ENCODE results near the gene QTRT2.

QTRT2 gene

DNA sequence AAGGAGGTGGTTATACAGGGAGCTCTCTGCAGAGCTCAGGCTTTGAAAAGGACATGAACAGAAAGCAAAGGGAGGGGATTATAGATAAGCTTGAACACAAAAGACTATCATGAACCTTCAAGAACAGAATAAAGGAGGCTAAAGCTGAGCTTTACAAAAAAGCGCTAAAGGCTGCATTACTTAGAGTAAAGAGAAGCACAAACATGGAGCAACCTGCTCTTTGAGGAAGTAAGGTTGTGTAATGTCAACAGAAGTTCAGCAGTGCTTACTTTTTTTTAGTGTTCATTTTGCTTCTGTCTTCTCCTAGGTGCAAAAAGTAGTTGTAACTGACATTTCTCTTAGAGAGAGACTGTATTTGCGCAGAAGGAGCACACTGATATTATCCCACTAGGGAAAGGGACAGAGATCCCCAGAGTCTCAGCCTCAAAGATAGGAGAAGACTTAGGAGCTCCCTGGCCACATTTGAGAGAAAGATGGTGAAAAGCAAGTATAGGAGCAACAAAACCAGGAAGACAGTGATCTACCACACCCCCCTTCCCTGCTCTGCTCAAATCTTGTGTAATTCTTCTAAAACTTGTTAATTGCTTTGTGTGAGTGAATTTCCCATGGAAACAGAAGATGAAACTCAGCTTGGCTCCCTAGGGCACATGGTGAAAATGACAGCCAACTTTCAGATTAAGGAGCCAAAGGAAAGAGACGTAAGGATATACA is 54.7 kb downstream of the QTRT2 start:
- H3K9ac ChIP-seq (ENCODE audit: low read length), result no peak overlapping the region
- no peak overlapping the region for H3K4me3 ChIP-seq (ENCODE audit: low read length)
- H3K4me1 ChIP-seq (ENCODE audit: control insufficient read depth, insufficient read depth, low read length), result no peaks in the 10 kb centered on the region
- H3K27me3 ChIP-seq (ENCODE audit: control insufficient read depth, insufficient read depth, low read length), result no peaks in the 10 kb centered on the region
- no peak overlapping the region for H3K27ac ChIP-seq (ENCODE audit: low read depth, low read length)
- H3K36me3 ChIP-seq (ENCODE audit: control insufficient read depth, insufficient read depth, low read length), result no peaks in the 10 kb centered on the region

DNA sequence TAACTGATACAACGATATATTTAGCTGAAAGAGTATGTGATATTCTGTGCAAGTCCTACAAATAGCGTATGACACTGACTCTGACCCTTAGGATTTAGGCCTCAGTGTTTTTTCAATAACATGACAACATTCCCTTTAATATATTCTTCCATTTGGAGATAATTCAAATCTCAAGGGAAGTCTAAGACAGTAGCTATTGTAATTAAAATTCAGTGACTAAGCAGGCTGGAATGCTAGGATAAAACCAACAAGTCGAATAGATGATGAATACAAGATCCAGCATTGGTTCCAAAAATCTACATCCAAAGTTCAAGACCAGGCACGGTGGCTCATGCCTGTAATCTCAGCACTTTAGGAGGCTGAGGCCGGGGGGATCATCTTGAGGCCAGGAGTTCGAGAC is 56.2 kb downstream of the QTRT2 start:
- Histone ChIP-seq H3K9ac (ENCODE audit: low read length) (no peak overlapping the region), H3K27ac (ENCODE audit: low read depth, low read length) (no peak overlapping the region), H3K36me3 (ENCODE audit: control insufficient read depth, insufficient read depth, low read length) (no peaks in the 10 kb centered on the region), H3K4me3 (ENCODE audit: low read length) (no peak overlapping the region), H3K4me1 (ENCODE audit: control insufficient read depth, insufficient read depth, low read length) (no peaks in the 10 kb centered on the region), H3K27me3 (ENCODE audit: control insufficient read depth, insufficient read depth, low read length) (no peaks in the 10 kb centered on the region)

DNA sequence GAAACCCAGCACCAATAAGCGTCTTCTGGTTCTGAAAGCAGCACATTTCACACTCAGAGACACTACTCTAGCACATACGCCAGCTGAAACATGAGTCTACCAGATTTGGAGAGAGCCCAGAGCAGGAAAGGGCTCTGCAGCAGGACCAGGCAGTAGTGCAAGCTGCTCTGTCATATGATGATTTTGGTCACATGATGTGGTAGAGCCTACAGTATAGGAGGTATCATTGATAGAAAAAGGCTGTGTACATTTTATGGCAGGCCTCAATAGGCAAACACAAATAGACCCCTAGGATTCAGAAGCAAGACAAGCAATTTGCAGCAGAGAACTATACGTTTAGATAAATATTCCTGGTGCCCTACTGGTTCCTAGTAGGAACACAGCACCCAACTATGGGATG is 58.2 kb downstream of the QTRT2 start:
- H3K9ac ChIP-seq (ENCODE audit: low read length), result no peak overlapping the region
- H3K27ac ChIP-seq (ENCODE audit: low read depth, low read length), result no peak overlapping the region
- no peaks in the 10 kb centered on the region for H3K4me1 ChIP-seq (ENCODE audit: control insufficient read depth, insufficient read depth, low read length)
- H3K27me3 ChIP-seq (ENCODE audit: control insufficient read depth, insufficient read depth, low read length), result no peaks in the 10 kb centered on the region
- H3K36me3 ChIP-seq (ENCODE audit: control insufficient read depth, insufficient read depth, low read length), result no peaks in the 10 kb centered on the region
- H3K4me3 ChIP-seq (ENCODE audit: low read length), result no peak overlapping the region

DNA sequence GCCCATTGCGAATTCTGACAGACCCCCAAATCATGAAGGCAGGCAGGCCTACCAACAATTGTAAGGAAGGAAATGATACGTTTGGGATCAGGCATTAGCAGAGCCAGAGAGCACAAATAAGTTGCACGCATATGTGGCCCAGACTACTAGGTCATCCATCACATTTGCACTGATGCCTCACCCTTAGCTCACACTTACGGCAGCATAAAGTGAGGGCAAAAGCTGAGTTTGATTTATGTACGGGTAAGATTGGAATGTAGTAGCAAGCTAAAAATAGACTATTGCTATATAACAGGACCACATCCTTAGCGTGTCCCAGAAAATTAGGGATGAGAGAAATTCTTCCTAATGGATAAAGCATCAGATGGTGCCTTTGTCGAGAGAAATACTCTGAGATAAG is 58.6 kb downstream of the QTRT2 start:
- no peak overlapping the region for H3K4me3 ChIP-seq (ENCODE audit: low read length)
- H3K27ac ChIP-seq (ENCODE audit: low read depth, low read length), result no peak overlapping the region
- H3K4me1 ChIP-seq (ENCODE audit: control insufficient read depth, insufficient read depth, low read length), result no peaks in the 10 kb centered on the region
- no peaks in the 10 kb centered on the region for H3K27me3 ChIP-seq (ENCODE audit: control insufficient read depth, insufficient read depth, low read length)
- H3K36me3 ChIP-seq (ENCODE audit: control insufficient read depth, insufficient read depth, low read length), result no peaks in the 10 kb centered on the region
- H3K9ac ChIP-seq (ENCODE audit: low read length), result no peak overlapping the region

DNA sequence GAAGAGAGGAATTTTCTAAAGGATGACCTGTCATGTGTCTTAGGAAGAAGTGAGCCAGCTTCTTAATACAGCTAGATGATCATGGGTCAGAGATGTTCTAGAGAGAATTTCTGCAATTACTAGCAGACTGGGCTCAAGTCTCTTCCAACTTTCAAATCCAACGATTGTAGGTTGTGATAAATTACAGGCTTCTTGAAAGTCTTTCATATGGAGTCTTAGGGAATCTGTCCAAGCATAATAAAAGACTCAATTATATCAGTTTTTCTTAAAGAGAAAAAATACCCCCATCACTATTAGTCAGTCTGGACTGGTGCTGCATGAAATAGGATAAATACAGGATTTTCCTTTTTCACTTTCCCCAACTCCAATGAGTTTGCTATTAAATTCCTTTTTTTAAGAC is 63.2 kb downstream of the QTRT2 start:
- no peaks in the 10 kb centered on the region for H3K36me3 ChIP-seq (ENCODE audit: control insufficient read depth, insufficient read depth, low read length)
- no peaks in the 10 kb centered on the region for H3K27me3 ChIP-seq (ENCODE audit: control insufficient read depth, insufficient read depth, low read length)
- no peaks in the 10 kb centered on the region for H3K4me1 ChIP-seq (ENCODE audit: control insufficient read depth, insufficient read depth, low read length)
- H3K27ac ChIP-seq (ENCODE audit: low read depth, low read length), result no peak overlapping the region
- no peak overlapping the region for H3K4me3 ChIP-seq (ENCODE audit: low read length)
- H3K9ac ChIP-seq (ENCODE audit: low read length), result no peak overlapping the region

DNA sequence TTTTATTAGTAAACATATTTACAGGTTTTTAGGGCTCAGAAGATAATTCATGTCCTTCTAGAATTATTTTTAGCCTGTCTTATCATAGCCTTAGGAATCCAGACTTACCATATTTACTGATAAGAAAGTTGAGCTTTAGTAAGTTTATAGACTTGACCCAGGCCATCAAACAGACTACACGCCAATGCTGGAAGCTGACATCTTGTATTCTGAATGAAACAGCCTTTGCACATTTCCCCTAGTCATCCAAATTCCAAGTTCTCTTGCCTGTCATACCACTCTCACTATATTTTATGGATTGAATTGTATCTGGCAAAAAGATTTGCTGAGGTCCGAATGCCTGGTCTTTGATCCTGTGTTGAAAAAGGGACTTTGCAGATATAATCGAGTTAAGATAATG is 63.7 kb downstream of the QTRT2 start:
- no peak overlapping the region for H3K4me3 ChIP-seq (ENCODE audit: low read length)
- H3K27ac ChIP-seq (ENCODE audit: low read depth, low read length), result no peak overlapping the region
- no peaks in the 10 kb centered on the region for H3K4me1 ChIP-seq (ENCODE audit: control insufficient read depth, insufficient read depth, low read length)
- H3K36me3 ChIP-seq (ENCODE audit: control insufficient read depth, insufficient read depth, low read length), result no peaks in the 10 kb centered on the region
- no peak overlapping the region for H3K9ac ChIP-seq (ENCODE audit: low read length)
- no peaks in the 10 kb centered on the region for H3K27me3 ChIP-seq (ENCODE audit: control insufficient read depth, insufficient read depth, low read length)

DNA sequence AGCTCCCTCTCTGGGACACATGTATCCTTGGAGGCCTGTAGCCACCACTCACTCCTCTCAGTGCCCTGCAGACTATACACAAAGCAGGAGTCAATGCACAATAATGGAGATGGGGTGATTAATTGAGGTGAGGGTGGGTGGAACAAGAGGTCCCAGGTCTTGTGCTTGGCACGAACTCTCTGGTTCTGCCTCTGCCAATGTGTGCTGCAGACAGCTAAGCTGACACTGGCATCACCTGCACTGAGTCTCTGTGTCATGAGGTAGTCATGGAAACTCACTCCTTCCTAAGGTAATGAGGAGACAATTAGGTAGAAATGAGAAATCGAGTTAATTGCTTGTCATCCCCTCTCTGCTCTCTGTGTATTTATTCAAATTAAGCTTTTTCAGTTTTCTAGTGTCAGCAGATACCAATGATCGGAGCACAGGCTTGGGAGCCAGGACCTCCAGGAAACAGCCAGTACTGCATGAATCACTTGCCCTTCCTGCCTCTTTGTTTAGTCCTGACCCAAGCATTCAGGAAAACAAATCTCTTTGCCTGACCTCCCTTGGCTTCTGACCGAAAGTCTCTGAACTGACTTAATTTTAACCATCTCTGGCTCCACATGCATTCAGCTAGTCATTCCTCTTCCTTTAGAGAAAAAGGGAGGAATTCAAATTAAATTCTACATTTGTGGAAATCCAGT is 65.6 kb downstream of the QTRT2 start:
- Histone ChIP-seq H3K27me3 (ENCODE audit: control insufficient read depth, insufficient read depth, low read length) (no peaks in the 10 kb centered on the region), H3K9ac (ENCODE audit: low read length) (no peak overlapping the region), H3K27ac (ENCODE audit: low read depth, low read length) (no peak overlapping the region), H3K36me3 (ENCODE audit: control insufficient read depth, insufficient read depth, low read length) (no peaks in the 10 kb centered on the region), H3K4me3 (ENCODE audit: low read length) (no peak overlapping the region), H3K4me1 (ENCODE audit: control insufficient read depth, insufficient read depth, low read length) (no peaks in the 10 kb centered on the region)

DNA sequence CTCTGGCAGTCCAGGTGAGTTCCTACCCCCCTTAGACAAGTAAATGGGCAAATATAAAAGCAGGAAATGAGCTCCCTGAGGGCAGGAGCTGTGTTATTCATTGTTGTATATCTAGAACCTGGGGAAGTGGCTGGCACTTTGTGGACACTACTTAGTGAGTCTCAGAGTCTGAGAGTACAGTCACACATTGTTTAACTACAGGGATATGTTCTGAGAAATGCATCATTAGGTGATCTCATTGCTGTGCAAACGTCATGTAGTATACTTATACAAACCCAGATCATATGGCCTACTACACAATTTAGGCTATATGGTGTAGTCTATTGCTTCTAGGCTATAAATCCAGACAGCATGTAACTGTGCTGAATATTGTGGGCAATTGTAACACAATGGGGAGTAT is 69.9 kb downstream of the QTRT2 start:
- Histone ChIP-seq H3K9ac (ENCODE audit: low read length) (no peak overlapping the region), H3K4me1 (ENCODE audit: control insufficient read depth, insufficient read depth, low read length) (no peaks in the 10 kb centered on the region), H3K4me3 (ENCODE audit: low read length) (no peak overlapping the region), H3K36me3 (ENCODE audit: control insufficient read depth, insufficient read depth, low read length) (no peaks in the 10 kb centered on the region), H3K27me3 (ENCODE audit: control insufficient read depth, insufficient read depth, low read length) (no peaks in the 10 kb centered on the region), H3K27ac (ENCODE audit: low read depth, low read length) (no peak overlapping the region)

DNA sequence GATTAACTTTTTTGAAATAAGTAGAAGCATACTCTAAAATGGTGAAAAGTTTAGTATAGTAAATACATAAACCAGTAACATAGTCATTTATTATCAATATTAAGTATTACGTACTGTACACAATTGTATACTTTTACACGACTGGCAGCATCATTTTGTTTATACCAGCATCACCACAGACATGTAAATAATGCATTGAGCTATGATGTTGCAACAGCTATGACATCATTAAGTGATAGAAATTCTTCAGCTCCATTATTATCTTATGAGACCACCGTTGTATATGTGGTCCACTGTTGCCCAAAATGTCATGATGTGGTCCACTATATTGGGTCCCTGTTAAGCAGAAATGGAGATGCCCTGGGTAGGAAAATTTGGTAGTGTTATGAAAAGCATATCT is 71.0 kb downstream of the QTRT2 start:
- Histone ChIP-seq H3K4me3 (ENCODE audit: low read length) (no peak overlapping the region), H3K27ac (ENCODE audit: low read depth, low read length) (no peak overlapping the region), H3K27me3 (ENCODE audit: control insufficient read depth, insufficient read depth, low read length) (no peaks in the 10 kb centered on the region), H3K4me1 (ENCODE audit: control insufficient read depth, insufficient read depth, low read length) (no peaks in the 10 kb centered on the region), H3K36me3 (ENCODE audit: control insufficient read depth, insufficient read depth, low read length) (no peaks in the 10 kb centered on the region), H3K9ac (ENCODE audit: low read length) (no peak overlapping the region)

DNA sequence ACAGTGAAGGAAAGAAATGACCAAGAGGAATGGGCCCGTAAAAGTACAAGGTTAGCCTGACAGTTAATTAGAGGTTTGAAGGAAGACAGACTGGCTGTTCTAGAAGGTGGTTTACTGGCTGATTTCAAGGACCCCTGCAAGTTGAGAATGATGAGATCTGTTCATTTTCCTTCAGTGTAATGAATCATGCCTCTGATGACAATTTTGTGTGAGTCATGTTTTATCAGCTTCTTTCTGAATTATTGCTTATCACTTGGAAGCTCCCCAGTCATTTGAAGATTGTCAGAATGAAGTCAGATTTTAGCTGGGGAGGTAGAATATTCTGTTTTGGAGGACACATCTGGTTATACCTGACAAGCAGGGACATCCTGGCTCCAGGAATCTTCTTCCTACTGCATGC is 71.7 kb downstream of the QTRT2 start:
- no peaks in the 10 kb centered on the region for H3K27me3 ChIP-seq (ENCODE audit: control insufficient read depth, insufficient read depth, low read length)
- no peaks in the 10 kb centered on the region for H3K36me3 ChIP-seq (ENCODE audit: control insufficient read depth, insufficient read depth, low read length)
- H3K9ac ChIP-seq (ENCODE audit: low read length), result no peak overlapping the region
- no peaks in the 10 kb centered on the region for H3K4me1 ChIP-seq (ENCODE audit: control insufficient read depth, insufficient read depth, low read length)
- no peak overlapping the region for H3K4me3 ChIP-seq (ENCODE audit: low read length)
- H3K27ac ChIP-seq (ENCODE audit: low read depth, low read length), result no peak overlapping the region

DNA sequence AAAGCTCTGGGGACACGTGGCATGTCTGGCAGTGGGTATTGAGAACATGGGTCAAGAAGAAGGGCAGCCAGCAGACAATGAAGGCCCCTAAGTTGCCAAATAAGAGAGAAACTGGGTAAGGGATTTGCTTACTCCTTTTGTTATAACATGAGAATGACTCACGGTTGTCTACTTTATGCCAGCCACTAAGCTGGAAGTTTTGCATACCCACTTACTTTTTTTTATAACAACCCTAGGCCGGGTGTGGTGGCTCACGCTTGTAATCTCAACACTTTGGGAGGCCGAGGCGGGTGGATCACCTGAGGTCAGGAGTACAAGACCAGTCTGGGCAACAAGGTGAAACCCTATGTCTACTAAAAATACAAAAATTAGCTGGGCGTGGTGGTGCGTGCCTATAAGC is 72.3 kb downstream of the QTRT2 start:
- Histone ChIP-seq H3K36me3 (ENCODE audit: control insufficient read depth, insufficient read depth, low read length) (no peaks in the 10 kb centered on the region), H3K27me3 (ENCODE audit: control insufficient read depth, insufficient read depth, low read length) (no peaks in the 10 kb centered on the region), H3K9ac (ENCODE audit: low read length) (no peak overlapping the region), H3K4me1 (ENCODE audit: control insufficient read depth, insufficient read depth, low read length) (no peaks in the 10 kb centered on the region), H3K4me3 (ENCODE audit: low read length) (no peak overlapping the region), H3K27ac (ENCODE audit: low read depth, low read length) (no peak overlapping the region)

DNA sequence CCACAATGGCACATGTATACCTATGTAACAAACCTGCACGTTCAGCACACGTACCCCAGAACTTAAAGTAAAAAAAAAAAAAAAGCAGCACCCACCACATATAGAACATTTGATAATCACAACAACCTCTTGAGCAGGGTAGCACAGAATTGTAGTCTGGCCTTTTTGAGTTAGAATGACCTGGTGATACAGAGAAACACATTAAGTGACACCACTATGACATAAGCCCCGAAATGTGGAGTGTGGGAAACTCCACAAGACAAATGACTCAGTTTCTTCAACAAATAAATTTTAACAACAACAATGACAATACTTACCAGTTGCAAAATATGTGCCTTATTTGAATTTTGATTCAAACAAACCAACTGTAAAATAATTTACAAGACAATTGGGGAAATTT is 76.0 kb downstream of the QTRT2 start:
- Histone ChIP-seq H3K27me3 (ENCODE audit: control insufficient read depth, insufficient read depth, low read length) (no peaks in the 10 kb centered on the region), H3K9ac (ENCODE audit: low read length) (no peak overlapping the region), H3K36me3 (ENCODE audit: control insufficient read depth, insufficient read depth, low read length) (no peaks in the 10 kb centered on the region), H3K27ac (ENCODE audit: low read depth, low read length) (no peak overlapping the region), H3K4me3 (ENCODE audit: low read length) (no peak overlapping the region), H3K4me1 (ENCODE audit: control insufficient read depth, insufficient read depth, low read length) (no peaks in the 10 kb centered on the region)

DNA sequence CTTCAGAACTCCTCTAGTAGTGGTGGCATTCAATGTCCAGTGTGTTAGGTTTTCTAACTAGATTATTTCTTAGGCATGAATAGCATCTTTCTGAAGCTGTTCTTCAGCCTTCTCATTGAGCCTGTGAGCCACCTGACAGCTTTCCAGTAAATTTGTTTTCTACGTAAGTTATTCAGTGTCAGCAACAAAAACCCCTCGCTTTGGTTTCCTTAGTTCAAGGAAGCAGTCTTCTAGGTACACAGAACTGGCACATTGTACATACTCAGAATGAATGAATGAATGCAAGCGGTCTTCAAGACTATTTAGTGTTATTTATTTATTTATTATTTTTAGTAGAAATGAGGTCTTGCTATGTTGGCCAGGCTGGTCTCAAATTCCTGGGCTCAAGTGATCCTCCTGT is 77.4 kb downstream of the QTRT2 start:
- no peak overlapping the region for H3K27ac ChIP-seq (ENCODE audit: low read depth, low read length)
- H3K4me1 ChIP-seq (ENCODE audit: control insufficient read depth, insufficient read depth, low read length), result no peaks in the 10 kb centered on the region
- H3K9ac ChIP-seq (ENCODE audit: low read length), result no peak overlapping the region
- no peak overlapping the region for H3K4me3 ChIP-seq (ENCODE audit: low read length)
- no peaks in the 10 kb centered on the region for H3K27me3 ChIP-seq (ENCODE audit: control insufficient read depth, insufficient read depth, low read length)
- H3K36me3 ChIP-seq (ENCODE audit: control insufficient read depth, insufficient read depth, low read length), result no peaks in the 10 kb centered on the region

Data from rectal smooth muscle tissue (tissue), 1 donor.